ENCODE results near the gene PALLD.

The PALLD gene

DNA sequence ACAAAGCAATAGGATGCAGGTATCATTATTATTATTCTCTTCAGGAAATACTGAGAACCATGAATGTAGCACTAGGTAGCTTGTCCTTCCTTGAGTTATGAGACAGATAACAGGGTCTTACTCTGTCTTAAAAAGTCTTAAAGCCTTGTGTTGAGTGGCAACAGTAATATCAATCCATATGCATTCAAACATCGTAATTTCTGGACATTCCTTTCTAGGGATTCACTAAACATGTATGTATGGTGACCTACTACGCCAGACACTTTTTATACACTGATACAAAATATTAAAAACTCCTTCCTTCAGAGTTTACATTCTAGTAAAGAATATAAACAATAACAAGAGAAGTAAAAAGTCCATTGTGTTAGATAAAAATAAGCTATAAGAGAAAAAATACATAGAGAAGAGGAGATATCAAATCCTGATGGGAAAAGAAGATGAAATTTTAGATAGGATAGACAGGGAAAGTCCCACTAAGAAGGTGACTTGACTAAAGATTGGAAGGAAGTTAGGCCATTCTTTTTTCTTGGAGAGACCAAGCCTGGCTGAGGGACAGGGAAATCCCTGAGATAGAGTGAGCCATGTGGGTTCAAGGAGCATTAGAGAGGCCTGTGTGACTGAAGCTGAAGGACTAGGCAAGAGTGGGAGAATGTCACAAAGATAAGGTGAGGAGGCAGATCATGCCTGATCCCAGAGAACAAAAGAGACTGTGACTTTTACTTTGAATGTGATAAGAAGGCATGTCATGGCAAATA lies 11.5 kb upstream of the PALLD start:
- peaks cover 3% of the 10 kb centered on the region for H3F3A ChIP-seq (ENCODE audit: insufficient read depth, low read length)
- no peaks in the 10 kb centered on the region for H3K9me2 ChIP-seq (replicated peaks; ENCODE audit: insufficient read depth, low read length)
- no peak overlapping the region for H3K27ac ChIP-seq (ENCODE audit: low read length)
- no peak overlapping the region for H3K9ac ChIP-seq (ENCODE audit: low read length)
- H3K79me2 ChIP-seq (ENCODE audit: low read length): no peaks in the 10 kb centered on the region
- H3K4me2 ChIP-seq (ENCODE audit: low read depth, low read length): no peak overlapping the region
- DNase-seq: no peak
- no peaks in the 10 kb centered on the region for H3K27me3 ChIP-seq (replicated peaks; ENCODE audit: insufficient read depth, low read length)
- TF ChIP-seq EZH2 (optimal IDR thresholded peaks at IDR 0.05; ENCODE audit: low read depth, low read length) (no peak), EZH2phosphoT487 (IDR thresholded peaks at IDR 0.05; ENCODE audit: low read length) (no peak)
- TF ChIP-seq, protein P1, sequence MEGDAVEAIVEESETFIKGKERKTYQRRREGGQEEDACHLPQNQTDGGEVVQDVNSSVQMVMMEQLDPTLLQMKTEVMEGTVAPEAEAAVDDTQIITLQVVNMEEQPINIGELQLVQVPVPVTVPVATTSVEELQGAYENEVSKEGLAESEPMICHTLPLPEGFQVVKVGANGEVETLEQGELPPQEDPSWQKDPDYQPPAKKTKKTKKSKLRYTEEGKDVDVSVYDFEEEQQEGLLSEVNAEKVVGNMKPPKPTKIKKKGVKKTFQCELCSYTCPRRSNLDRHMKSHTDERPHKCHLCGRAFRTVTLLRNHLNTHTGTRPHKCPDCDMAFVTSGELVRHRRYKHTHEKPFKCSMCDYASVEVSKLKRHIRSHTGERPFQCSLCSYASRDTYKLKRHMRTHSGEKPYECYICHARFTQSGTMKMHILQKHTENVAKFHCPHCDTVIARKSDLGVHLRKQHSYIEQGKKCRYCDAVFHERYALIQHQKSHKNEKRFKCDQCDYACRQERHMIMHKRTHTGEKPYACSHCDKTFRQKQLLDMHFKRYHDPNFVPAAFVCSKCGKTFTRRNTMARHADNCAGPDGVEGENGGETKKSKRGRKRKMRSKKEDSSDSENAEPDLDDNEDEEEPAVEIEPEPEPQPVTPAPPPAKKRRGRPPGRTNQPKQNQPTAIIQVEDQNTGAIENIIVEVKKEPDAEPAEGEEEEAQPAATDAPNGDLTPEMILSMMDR (IDR thresholded peaks at IDR 0.05; ENCODE audit: low read length): no peak
- H2AFZ ChIP-seq (ENCODE audit: low read length): no peak overlapping the region
- peaks cover 7% of the 10 kb centered on the region for H3K4me1 ChIP-seq (ENCODE audit: low read length)
- no peaks in the 10 kb centered on the region for H4K20me1 ChIP-seq (ENCODE audit: insufficient read depth, low read length)
- H3K36me3 ChIP-seq (replicated peaks; ENCODE audit: insufficient read depth, low read length): no peaks in the 10 kb centered on the region
- H3K9me3 ChIP-seq (replicated peaks; ENCODE audit: insufficient read depth, low read length): no peaks in the 10 kb centered on the region
- H3K4me3 ChIP-seq (ENCODE audit: low read length): no peak overlapping the region

DNA sequence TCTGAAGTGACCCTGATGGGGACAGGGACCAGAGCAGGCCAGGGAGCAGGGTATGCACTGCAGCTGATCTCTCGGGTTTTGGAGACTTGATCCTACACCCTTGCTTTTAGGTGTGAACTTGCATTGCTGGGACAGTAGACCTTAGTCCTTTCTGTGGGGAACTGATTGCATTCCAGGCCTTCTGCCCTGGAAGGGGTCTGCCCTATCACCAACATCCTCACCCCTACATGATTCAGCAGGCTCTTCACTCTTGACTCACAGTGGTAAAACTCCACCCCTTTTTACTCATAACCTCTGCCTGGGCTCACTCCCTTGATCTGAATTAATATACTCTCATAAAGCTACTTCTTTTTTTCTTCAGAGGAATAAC lies 10.0 kb upstream of the PALLD start:
- Histone ChIP-seq H4K20me1 (ENCODE audit: insufficient read depth, low read length) (no peaks in the 10 kb centered on the region), H3F3A (ENCODE audit: insufficient read depth, low read length) (no peaks in the 10 kb centered on the region), H3K9me2 (replicated peaks; ENCODE audit: insufficient read depth, low read length) (no peaks in the 10 kb centered on the region), H2AFZ (ENCODE audit: low read length) (no peak overlapping the region), H3K27ac (ENCODE audit: low read length) (no peak overlapping the region), H3K4me1 (ENCODE audit: low read length) (no peaks in the 10 kb centered on the region), H3K4me3 (ENCODE audit: low read length) (no peak overlapping the region), H3K79me2 (ENCODE audit: low read length) (no peaks in the 10 kb centered on the region), H3K27me3 (replicated peaks; ENCODE audit: insufficient read depth, low read length) (no peaks in the 10 kb centered on the region), H3K36me3 (replicated peaks; ENCODE audit: insufficient read depth, low read length) (no peaks in the 10 kb centered on the region), H3K4me2 (ENCODE audit: low read depth, low read length) (no peak overlapping the region), H3K9ac (ENCODE audit: low read length) (no peak overlapping the region), H3K9me3 (replicated peaks; ENCODE audit: insufficient read depth, low read length) (no peaks in the 10 kb centered on the region)
- no peak for DNase-seq
- TF ChIP-seq EZH2phosphoT487 (IDR thresholded peaks at IDR 0.05; ENCODE audit: low read length) (no peak), EZH2 (optimal IDR thresholded peaks at IDR 0.05; ENCODE audit: low read depth, low read length) (no peak)
- TF ChIP-seq, protein P1 (IDR thresholded peaks at IDR 0.05; ENCODE audit: low read length): no peak

- Histone ChIP-seq H3F3A (ENCODE audit: insufficient read depth, low read length) (no peaks in the 10 kb centered on the region), H3K79me2 (ENCODE audit: low read length) (no peaks in the 10 kb centered on the region)
These were observed 9.4 kb upstream of the PALLD start for GRCh38 chr4:168487282-168488035.

More at GRCh38 chr4:168487282-168488035, 9.4 kb upstream of the PALLD start:
- no peaks in the 10 kb centered on the region for H3K9me3 ChIP-seq (replicated peaks; ENCODE audit: insufficient read depth, low read length)
- TF ChIP-seq, protein P1 (IDR thresholded peaks at IDR 0.05; ENCODE audit: low read length): no peak
- TF ChIP-seq EZH2 (optimal IDR thresholded peaks at IDR 0.05; ENCODE audit: low read depth, low read length): no peak
- TF ChIP-seq EZH2phosphoT487 (IDR thresholded peaks at IDR 0.05; ENCODE audit: low read length): no peak
- no peaks in the 10 kb centered on the region for H3K36me3 ChIP-seq (replicated peaks; ENCODE audit: insufficient read depth, low read length)
- H3K9ac ChIP-seq (ENCODE audit: low read length): no peak overlapping the region
- H2AFZ ChIP-seq (ENCODE audit: low read length): no peak overlapping the region
- no peaks in the 10 kb centered on the region for H3K4me1 ChIP-seq (ENCODE audit: low read length)
- no peaks in the 10 kb centered on the region for H3K9me2 ChIP-seq (replicated peaks; ENCODE audit: insufficient read depth, low read length)
- no peak overlapping the region for H3K27ac ChIP-seq (ENCODE audit: low read length)
- no peak for DNase-seq
- no peaks in the 10 kb centered on the region for H3K27me3 ChIP-seq (replicated peaks; ENCODE audit: insufficient read depth, low read length)
- no peaks in the 10 kb centered on the region for H4K20me1 ChIP-seq (ENCODE audit: insufficient read depth, low read length)
- no peak overlapping the region for H3K4me3 ChIP-seq (ENCODE audit: low read length)
- no peak overlapping the region for H3K4me2 ChIP-seq (ENCODE audit: low read depth, low read length)
